ENCODE results near the gene MCHR1. TPM values are rescaled to one million over a fixed set of nuclear protein-coding genes. Genes with fewer than 3 reads are reported as not detected.

The MCHR1 gene
- polyA plus RNA-seq, 1 experiment = 2.3 TPM

- ChIA-PET CTCF (interaction anchor here (1.0 kb wide), 1 partner anchor 46 kb away, joined by 3 read pairs; no protein-coding TSS in a partner anchor), POLR2A (interaction anchor here (0.6 kb wide), 1 partner anchor 128 kb away, joined by 3 read pairs; the partner anchor contains the start of gene XPNPEP3)
- Histone ChIP-seq H3K4me3 (ENCODE audit: low read depth, low read length) (no peak overlapping the region), H3K27ac (ENCODE audit: low read depth, low read length) (no peak overlapping the region), H3K27me3 (ENCODE audit: control insufficient read depth, insufficient read depth, low read length) (no peaks in the 10 kb centered on the region), H3K9me3 (ENCODE audit: control insufficient read depth, insufficient read depth, low read length) (peaks cover 3% of the 10 kb centered on the region; the same call in 1 of the 2 replicates)
- TF ChIP-seq CTCF (IDR thresholded peaks at IDR 0.05; ENCODE audit: low read depth, low read length) = no peak
- DNase-seq (ENCODE audit: low read depth, low spot score) = no peak
These were observed 49.5 kb downstream of the MCHR1 start for GRCh38 chr22:40728731-40729189.

- ChIA-PET POLR2A (no interaction called here), CTCF (no interaction called here)
- Histone ChIP-seq H3K27ac (ENCODE audit: low read depth, low read length) (no peak overlapping the region), H3K4me3 (ENCODE audit: low read depth, low read length) (no peak overlapping the region), H3K27me3 (ENCODE audit: control insufficient read depth, insufficient read depth, low read length) (no peaks in the 10 kb centered on the region), H3K9me3 (ENCODE audit: control insufficient read depth, insufficient read depth, low read length) (peaks cover 3% of the 10 kb centered on the region; the same call in 1 of the 2 replicates)
- TF ChIP-seq CTCF (IDR thresholded peaks at IDR 0.05; ENCODE audit: low read depth, low read length) = no peak
- no peak for DNase-seq (ENCODE audit: low read depth, low spot score)
These were observed 50.0 kb downstream of the MCHR1 start for GRCh38 chr22:40729284-40729683.

Other genes starting within 250 kb of the MCHR1 start
- gene MRTFA, start 42.8 kb upstream of the MCHR1 start, polyA plus RNA-seq (2011; rRNA removed) = 6.8 and 11.6 TPM in 2 replicates
- gene SLC25A17, start 139.9 kb downstream of the MCHR1 start, polyA plus RNA-seq (2011; rRNA removed) = 24.1 and 28.8 TPM in 2 replicates
- gene ST13, start 177.2 kb downstream of the MCHR1 start, polyA plus RNA-seq (2011; rRNA removed) = 193 and 271 TPM in 2 replicates
- gene XPNPEP3, start 177.7 kb downstream of the MCHR1 start, polyA plus RNA-seq (2011; rRNA removed) = 22.7 and 26.3 TPM in 2 replicates
- not detected in 2 replicates for gene DNAJB7, start 182.6 kb downstream of the MCHR1 start, polyA plus RNA-seq (2011; rRNA removed)

All from AG04450 (cell line).